ENCODE results near the gene BTNL3. TPM values are rescaled to one million over a fixed set of nuclear protein-coding genes. Genes with fewer than 3 reads are reported as not detected.

Gene BTNL3
- not detected for polyA plus RNA-seq

- DNase-seq = no peak
- Mint-ChIP-seq H3K36me3 (no peaks in the 10 kb centered on the region), H3K27ac (no peak within 1 kb of the TSS), H3K9me3 (peaks cover 0 to 2% (median 0%) of the 10 kb centered on the region in 6 donors), H3K4me3 (no peak within 1 kb of the TSS), H3K4me1 (no peaks in the 10 kb centered on the region), H3K27me3 (ENCODE audit: low read depth in 3 of 3) (peaks cover 0 to 12% (median 0%) of the 10 kb centered on the region in 3 donors)
These were observed at the start of gene BTNL3 for GRCh38 chr5:180988592-180988991. BTNL3 (plus strand) TSS chr5:180988846; CDS start chr5:180989029, 183 bp downstream.

GRCh38 chr5:180950291-180950949, 38.2 kb upstream of the BTNL3 start:
- Mint-ChIP-seq H3K4me3 (no peak overlapping the region), H3K4me1 (no peaks in the 10 kb centered on the region), H3K27me3 (ENCODE audit: low read depth in 3 of 3) (peaks cover 0 to 3% (median 0%) of the 10 kb centered on the region in 3 donors), H3K27ac (no peak overlapping the region), H3K9me3 (no peaks in the 10 kb centered on the region), H3K36me3 (no peaks in the 10 kb centered on the region)
- no peak for DNase-seq

- no peak overlapping the region for H3K27ac Mint-ChIP-seq
These were observed 29.0 kb upstream of the BTNL3 start for GRCh38 chr5:180959661-180960060.

GRCh38 chr5:180960209-180960608, 28.4 kb upstream of the BTNL3 start:
- peaks cover 5 to 8% of the 10 kb centered on the region in 2 donors for H3K4me1 Mint-ChIP-seq
- peaks cover 4 to 17% (median 6%) of the 10 kb centered on the region in 3 donors for H3K27me3 Mint-ChIP-seq (ENCODE audit: low read depth in 3 of 3)
- no peak for DNase-seq
- no peaks in the 10 kb centered on the region for H3K9me3 Mint-ChIP-seq
- H3K36me3 Mint-ChIP-seq = no peaks in the 10 kb centered on the region
- no peak overlapping the region for H3K4me3 Mint-ChIP-seq
- H3K27ac Mint-ChIP-seq = no peak overlapping the region

More at GRCh38 chr5:180959661-180960060, 29.0 kb upstream of the BTNL3 start:
- Mint-ChIP-seq H3K4me3 (no peak overlapping the region), H3K27me3 (ENCODE audit: low read depth in 3 of 3) (peaks cover 4 to 13% (median 6%) of the 10 kb centered on the region in 3 donors), H3K36me3 (no peaks in the 10 kb centered on the region), H3K9me3 (no peaks in the 10 kb centered on the region), H3K4me1 (peaks cover 5 to 8% of the 10 kb centered on the region in 2 donors)
- no peak for DNase-seq

- H3K9me3 Mint-ChIP-seq = no peaks in the 10 kb centered on the region
- H3K27ac Mint-ChIP-seq = no peak overlapping the region
- no peak overlapping the region for H3K4me3 Mint-ChIP-seq
- H3K4me1 Mint-ChIP-seq = no peaks in the 10 kb centered on the region
- peaks cover 0 to 12% (median 1%) of the 10 kb centered on the region in 3 donors for H3K27me3 Mint-ChIP-seq (ENCODE audit: low read depth in 3 of 3)
- no peaks in the 10 kb centered on the region for H3K36me3 Mint-ChIP-seq
- no peak for DNase-seq
These were observed 19.2 kb upstream of the BTNL3 start for GRCh38 chr5:180969406-180969805.

GRCh38 chr5:180970336-180970735, 18.3 kb upstream of the BTNL3 start:
- H3K27me3 Mint-ChIP-seq (ENCODE audit: low read depth in 3 of 3) = peaks cover 0 to 6% (median 1%) of the 10 kb centered on the region in 3 donors
- no peaks in the 10 kb centered on the region for H3K9me3 Mint-ChIP-seq
- no peak for DNase-seq
- H3K27ac Mint-ChIP-seq = no peak overlapping the region
- H3K4me1 Mint-ChIP-seq = no peaks in the 10 kb centered on the region
- H3K36me3 Mint-ChIP-seq = no peaks in the 10 kb centered on the region
- no peak overlapping the region for H3K4me3 Mint-ChIP-seq

GRCh38 chr5:180970875-180971274, 17.8 kb upstream of the BTNL3 start:
- DNase-seq = no peak
- Mint-ChIP-seq H3K36me3 (no peaks in the 10 kb centered on the region), H3K9me3 (no peaks in the 10 kb centered on the region), H3K27ac (no peak overlapping the region), H3K27me3 (ENCODE audit: low read depth in 3 of 3) (peaks cover 0 to 5% (median 1%) of the 10 kb centered on the region in 3 donors), H3K4me3 (no peak overlapping the region), H3K4me1 (no peaks in the 10 kb centered on the region)

GRCh38 chr5:180974612-180975315, 13.9 kb upstream of the BTNL3 start:
- Mint-ChIP-seq H3K27me3 (ENCODE audit: low read depth in 3 of 3) (peaks cover 0 to 3% (median 1%) of the 10 kb centered on the region in 3 donors), H3K4me3 (no peak overlapping the region), H3K36me3 (no peaks in the 10 kb centered on the region), H3K9me3 (no peaks in the 10 kb centered on the region), H3K27ac (no peak overlapping the region), H3K4me1 (no peaks in the 10 kb centered on the region)
- no peak for DNase-seq

- H3K27me3 Mint-ChIP-seq (ENCODE audit: low read depth in 3 of 3) = peaks cover 0 to 3% (median 1%) of the 10 kb centered on the region in 3 donors
- DNase-seq = no peak
- H3K4me1 Mint-ChIP-seq = no peaks in the 10 kb centered on the region
- no peak overlapping the region for H3K4me3 Mint-ChIP-seq
- no peak overlapping the region for H3K27ac Mint-ChIP-seq
- H3K9me3 Mint-ChIP-seq = no peaks in the 10 kb centered on the region
- H3K36me3 Mint-ChIP-seq = no peaks in the 10 kb centered on the region
These were observed 13.3 kb upstream of the BTNL3 start for GRCh38 chr5:180975338-180975737.

- Mint-ChIP-seq H3K4me3 (no peak overlapping the region), H3K27ac (no peak overlapping the region)
- no peak for DNase-seq
These were observed 12.1 kb upstream of the BTNL3 start for GRCh38 chr5:180976518-180976917.

GRCh38 chr5:180977852-180978251, 10.8 kb upstream of the BTNL3 start:
- Mint-ChIP-seq H3K27me3 (ENCODE audit: low read depth in 3 of 3) (peaks cover 1 to 6% (median 4%) of the 10 kb centered on the region in 3 donors), H3K36me3 (no peaks in the 10 kb centered on the region), H3K9me3 (no peaks in the 10 kb centered on the region), H3K4me3 (no peak overlapping the region), H3K27ac (no peak overlapping the region), H3K4me1 (no peaks in the 10 kb centered on the region)
- DNase-seq = no peak

More at GRCh38 chr5:180976518-180976917, 12.1 kb upstream of the BTNL3 start:
- peaks cover 1 to 4% (median 1%) of the 10 kb centered on the region in 3 donors for H3K27me3 Mint-ChIP-seq (ENCODE audit: low read depth in 3 of 3)
- no peaks in the 10 kb centered on the region for H3K9me3 Mint-ChIP-seq
- no peaks in the 10 kb centered on the region for H3K4me1 Mint-ChIP-seq
- no peaks in the 10 kb centered on the region for H3K36me3 Mint-ChIP-seq

GRCh38 chr5:180982008-180982741, 6.5 kb upstream of the BTNL3 start:
- no peak overlapping the region for H3K4me3 Mint-ChIP-seq
- no peaks in the 10 kb centered on the region for H3K4me1 Mint-ChIP-seq
- no peaks in the 10 kb centered on the region for H3K9me3 Mint-ChIP-seq
- DNase-seq = no peak
- H3K27ac Mint-ChIP-seq = no peak overlapping the region
- no peaks in the 10 kb centered on the region for H3K36me3 Mint-ChIP-seq
- H3K27me3 Mint-ChIP-seq (ENCODE audit: low read depth in 3 of 3) = peaks cover 0 to 6% (median 6%) of the 10 kb centered on the region in 3 donors

GRCh38 chr5:180988016-180988415, 630 bp upstream of the BTNL3 start:
- Mint-ChIP-seq H3K27me3 (ENCODE audit: low read depth in 3 of 3) (peaks cover 0 to 12% (median 0%) of the 10 kb centered on the region in 3 donors), H3K9me3 (peaks cover 0 to 2% (median 0%) of the 10 kb centered on the region in 6 donors), H3K27ac (no peak overlapping the region), H3K4me3 (no peak overlapping the region), H3K36me3 (no peaks in the 10 kb centered on the region), H3K4me1 (no peaks in the 10 kb centered on the region)
- no peak for DNase-seq
